HG03558 (cell line): ENCODE measurements around the gene CEP290.
"Not testable (repeated sequence)": the region's sequence is repeated elsewhere in the genome, so short reads cannot be mapped to it uniquely, and the experiment has no call there.

Source experiments
- ATAC-seq: cut with Tn5 transposase; IDR thresholded peaks from one replicate; pipeline ENCODE4 v1.9.1; 2021; ENCODE audit warnings: moderate number of reproducible peaks; ENCODE audit not compliant: unreplicated experiment; ENCODE audit errors: extremely low read depth

The CEP290 gene

GRCh38 chr12:88062474-88062873, 79.4 kb downstream of the CEP290 start:
- no peak for ATAC-seq

- ATAC-seq = no peak
Measured at GRCh38 chr12:88058719-88059077, 83.2 kb downstream of the CEP290 start.

- ATAC-seq = no peak
Measured at GRCh38 chr12:88057994-88058718, 83.7 kb downstream of the CEP290 start.

- no peak for ATAC-seq
Measured at GRCh38 chr12:88056571-88056970, 85.3 kb downstream of the CEP290 start.

- ATAC-seq = no peak
Measured at GRCh38 chr12:88052686-88053085, 89.2 kb downstream of the CEP290 start.

GRCh38 chr12:88044035-88044434, 97.9 kb downstream of the CEP290 start:
- no peak for ATAC-seq

- no peak for ATAC-seq
Measured at GRCh38 chr12:88037770-88038169, 104.1 kb downstream of the CEP290 start.

- no peak for ATAC-seq
Measured at GRCh38 chr12:88036353-88036965, 105.4 kb downstream of the CEP290 start.

- ATAC-seq = no peak
Measured at GRCh38 chr12:88035907-88036289, 106.0 kb downstream of the CEP290 start.

- ATAC-seq = peak; percentile 100
Measured at GRCh38 chr12:88035271-88035906, 106.5 kb downstream of the CEP290 start.

- ATAC-seq = not testable (repeated sequence)
Measured at GRCh38 chr12:88031161-88031560, 110.7 kb downstream of the CEP290 start.

GRCh38 chr12:88029093-88029665, 112.7 kb downstream of the CEP290 start, which contains the start of gene C12orf50:
C12orf50 (minus strand) TSS chr12:88029401; CDS start chr12:88026962, 2,439 bp downstream.
- ATAC-seq = no peak

- no peak for ATAC-seq
Measured at GRCh38 chr12:88026196-88026595, 115.7 kb downstream of the CEP290 start.

GRCh38 chr12:88017964-88018363, 123.9 kb downstream of the CEP290 start:
- no peak for ATAC-seq

- ATAC-seq = no peak
Measured at GRCh38 chr12:88015825-88016224, 126.1 kb downstream of the CEP290 start.

- ATAC-seq = no peak
Measured at GRCh38 chr12:88011755-88012154, 130.1 kb downstream of the CEP290 start.

- ATAC-seq = no peak
Measured at GRCh38 chr12:88006351-88006750, 135.5 kb downstream of the CEP290 start.

- no peak for ATAC-seq
Measured at GRCh38 chr12:88001327-88001726, 140.6 kb downstream of the CEP290 start.
